AG04449 (cell line): Measurements from ENCODE around the gene PRKN.

Source experiments
- CTCF ChIA-PET: fragments of 350-600 bp; formaldehyde crosslinking; extraction: SDS; loops from one replicate; lab custom pipeline; 2021; ENCODE audit warnings: antibody characterized with exemption; lab: Yijun Ruan, JAX
- POLR2A ChIA-PET: fragments of 400-600, 350-600 bp; formaldehyde crosslinking; extraction: SDS; loops from one replicate; lab custom pipeline; 2020; ENCODE audit warnings: antibody characterized with exemption, inconsistent platforms; lab: Yijun Ruan, JAX
- DNase-seq: peaks from one replicate; pipeline ENCODE4 v3.0.0-alpha.2; 2010; ENCODE audit warnings: low read depth, low spot score
- H3K4me3 ChIP-seq: 2 replicates; pipeline ENCODE4 v1.5.1; 2011; ENCODE audit warnings: low read depth, mild to moderate bottlenecking, control low read depth, low read length
- TF ChIP-seq, protein P1 (sequence below): IDR thresholded peaks from one replicate; pipeline ENCODE4 v1.5.1; 2011; ENCODE audit warnings: mild to moderate bottlenecking, moderate library complexity, low read length, control low read depth, inconsistent platforms; ENCODE audit not compliant: insufficient read depth; ENCODE audit errors: missing control alignments

Gene PRKN

DNA sequence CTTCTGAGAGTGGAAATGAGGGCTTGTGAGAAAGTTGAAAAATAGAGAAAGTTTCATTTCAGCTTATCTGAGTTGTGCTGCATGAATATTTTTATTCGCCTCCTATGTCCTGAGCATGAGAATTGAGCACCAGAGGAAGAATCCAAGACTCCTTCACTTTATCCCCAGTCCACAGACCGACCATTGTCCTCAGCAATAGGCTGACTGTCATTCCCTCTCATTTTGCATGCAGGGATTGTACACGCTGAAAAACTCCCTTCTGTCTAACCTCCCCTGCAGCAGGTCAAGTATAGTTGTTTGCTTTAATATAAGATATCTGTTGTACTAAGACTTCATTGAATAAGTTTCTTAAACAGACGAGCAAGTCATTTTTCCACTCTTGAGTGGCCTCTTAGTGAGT lies 437.6 kb downstream of the PRKN start:
- TF ChIP-seq, protein P1, sequence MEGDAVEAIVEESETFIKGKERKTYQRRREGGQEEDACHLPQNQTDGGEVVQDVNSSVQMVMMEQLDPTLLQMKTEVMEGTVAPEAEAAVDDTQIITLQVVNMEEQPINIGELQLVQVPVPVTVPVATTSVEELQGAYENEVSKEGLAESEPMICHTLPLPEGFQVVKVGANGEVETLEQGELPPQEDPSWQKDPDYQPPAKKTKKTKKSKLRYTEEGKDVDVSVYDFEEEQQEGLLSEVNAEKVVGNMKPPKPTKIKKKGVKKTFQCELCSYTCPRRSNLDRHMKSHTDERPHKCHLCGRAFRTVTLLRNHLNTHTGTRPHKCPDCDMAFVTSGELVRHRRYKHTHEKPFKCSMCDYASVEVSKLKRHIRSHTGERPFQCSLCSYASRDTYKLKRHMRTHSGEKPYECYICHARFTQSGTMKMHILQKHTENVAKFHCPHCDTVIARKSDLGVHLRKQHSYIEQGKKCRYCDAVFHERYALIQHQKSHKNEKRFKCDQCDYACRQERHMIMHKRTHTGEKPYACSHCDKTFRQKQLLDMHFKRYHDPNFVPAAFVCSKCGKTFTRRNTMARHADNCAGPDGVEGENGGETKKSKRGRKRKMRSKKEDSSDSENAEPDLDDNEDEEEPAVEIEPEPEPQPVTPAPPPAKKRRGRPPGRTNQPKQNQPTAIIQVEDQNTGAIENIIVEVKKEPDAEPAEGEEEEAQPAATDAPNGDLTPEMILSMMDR = no peak
- no peak overlapping the region for H3K4me3 ChIP-seq
- DNase-seq = no peak
- POLR2A ChIA-PET = no interaction called here
- CTCF ChIA-PET = no interaction called here

DNA sequence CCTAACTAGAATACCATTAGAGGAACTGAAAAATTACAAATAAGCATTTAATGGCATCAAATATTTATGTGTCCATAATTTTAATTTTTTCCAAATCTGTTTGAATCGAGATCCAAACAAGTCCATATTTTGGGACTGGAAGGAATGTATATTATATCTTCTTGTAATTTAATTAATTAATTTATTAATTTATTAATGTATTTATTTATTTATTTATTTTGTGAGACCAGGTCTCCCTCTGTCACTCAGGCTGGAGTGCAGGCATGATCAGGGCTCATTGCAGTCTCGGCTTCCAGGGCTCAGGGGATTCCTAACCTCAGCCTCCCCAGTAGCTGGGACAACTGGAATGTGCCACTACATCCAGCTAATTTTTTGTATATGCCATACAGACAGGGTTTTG lies 453.6 kb downstream of the PRKN start:
- H3K4me3 ChIP-seq = no peak overlapping the region
- POLR2A ChIA-PET = interaction anchor here (0.6 kb wide), 1 partner anchor 294 kb away, joined by 3 read pairs; no protein-coding TSS in a partner anchor
- CTCF ChIA-PET = no interaction called here
- TF ChIP-seq, protein P1 = no peak
- no peak for DNase-seq

DNA sequence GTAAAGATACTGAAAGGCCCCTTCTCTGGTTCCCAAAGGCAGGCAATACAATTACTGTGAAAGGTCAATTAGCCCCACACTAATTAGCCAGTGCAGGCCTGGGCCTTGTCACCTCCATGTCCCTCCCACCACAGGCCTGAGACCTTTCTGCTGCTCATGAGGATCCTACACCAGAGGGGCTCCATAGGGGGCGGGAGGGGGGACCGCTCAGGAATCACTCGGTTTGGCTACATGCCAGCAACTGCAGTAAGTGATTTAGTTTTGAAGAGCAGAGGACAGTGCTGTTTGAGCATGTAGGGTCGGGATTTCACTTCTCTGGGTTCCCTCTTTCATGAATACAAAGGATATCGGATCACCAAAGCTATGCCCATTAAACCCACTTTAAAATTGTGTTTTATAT lies 455.6 kb downstream of the PRKN start:
- no peak overlapping the region for H3K4me3 ChIP-seq
- no peak for DNase-seq
- CTCF ChIA-PET = no interaction called here
- POLR2A ChIA-PET = no interaction called here
- TF ChIP-seq, protein P1 = no peak

DNA sequence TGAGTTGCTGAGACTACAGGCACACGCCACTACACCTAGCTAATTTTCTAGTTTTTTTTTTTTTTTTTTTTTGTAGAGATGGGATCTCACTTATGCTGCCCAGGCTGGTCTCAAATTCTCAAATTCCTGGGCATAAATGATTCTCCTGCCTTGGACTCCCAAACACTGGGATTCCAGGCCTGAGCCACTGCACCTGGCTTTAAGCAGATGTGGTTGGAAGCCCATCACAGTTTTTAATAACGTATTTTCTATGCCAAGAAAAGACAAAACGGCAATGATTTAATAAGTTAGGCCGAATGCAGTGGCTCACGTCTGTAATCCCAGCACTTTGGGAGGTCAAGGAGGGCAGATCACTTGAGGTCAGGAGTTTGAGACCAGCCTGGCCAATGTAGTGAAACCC lies 456.6 kb downstream of the PRKN start:
- no peak for DNase-seq
- no peak overlapping the region for H3K4me3 ChIP-seq
- TF ChIP-seq, protein P1 = no peak
- CTCF ChIA-PET = no interaction called here
- POLR2A ChIA-PET = no interaction called here

DNA sequence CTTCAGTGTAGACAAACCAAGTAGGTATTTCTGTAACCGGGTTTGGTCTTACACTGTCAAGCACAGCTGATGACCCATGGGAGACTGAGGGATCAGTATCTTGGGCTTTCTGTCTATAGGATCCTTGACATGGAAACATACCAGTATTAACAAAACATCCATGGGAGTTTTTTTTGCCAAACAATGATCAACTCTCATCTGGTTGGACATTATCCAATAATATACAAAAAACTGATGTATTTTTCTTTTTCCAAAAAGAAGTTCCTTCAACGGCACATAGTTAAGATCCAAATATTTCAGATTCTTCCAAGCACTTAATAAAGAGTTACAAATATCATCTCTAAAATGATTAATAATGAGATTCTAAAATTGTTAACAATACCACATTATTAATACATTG lies 459.9 kb downstream of the PRKN start:
- TF ChIP-seq, protein P1 = no peak
- CTCF ChIA-PET = no interaction called here
- no peak overlapping the region for H3K4me3 ChIP-seq
- no peak for DNase-seq
- POLR2A ChIA-PET = no interaction called here

DNA sequence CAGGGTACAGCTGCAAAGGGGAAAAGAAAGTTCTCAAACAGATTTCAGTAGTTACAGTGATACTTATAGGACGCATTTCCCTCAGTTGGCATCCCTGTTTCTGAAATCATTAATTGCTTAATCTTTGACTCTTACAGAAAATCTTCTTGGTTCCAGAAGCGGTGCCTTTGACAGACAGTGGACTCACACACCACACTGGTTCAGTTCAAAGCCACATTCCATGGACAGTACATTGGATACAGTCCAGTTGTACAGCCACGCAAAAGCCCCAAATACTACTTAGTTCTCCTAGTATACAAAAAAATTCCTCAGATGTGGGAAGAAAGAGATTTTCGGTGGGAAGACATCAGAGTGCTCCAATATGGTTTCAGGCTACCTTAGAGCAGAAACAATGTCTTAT lies 460.4 kb downstream of the PRKN start:
- POLR2A ChIA-PET = no interaction called here

More for the DNA sequence above, 460.4 kb downstream of the PRKN start:
- TF ChIP-seq, protein P1 = no peak
- H3K4me3 ChIP-seq = no peak overlapping the region
- CTCF ChIA-PET = no interaction called here
- no peak for DNase-seq
